Hepatic stellate cell (primary cell): Measurements from ENCODE around the gene BTBD19.
"Not testable (repeated sequence)": the region's sequence is repeated elsewhere in the genome, so short reads cannot be mapped to it uniquely, and the experiment has no call there.

Experiments
- DNase-seq: peaks from one replicate; pipeline ENCODE4 v3.0.0; 2011; ENCODE audit warnings: low spot score

BTBD19 gene

GRCh38 chr1:44787506-44787905 lies 20.8 kb upstream of the BTBD19 start:
- no peak for DNase-seq

GRCh38 chr1:44788120-44788860 lies 20.0 kb upstream of the BTBD19 start, which contains the start of gene BEST4:
Gene BEST4, minus strand, starts transcription at chr1:44788170. Its CDS starts 465 bp downstream, at chr1:44787705.
- no peak for DNase-seq

DNA sequence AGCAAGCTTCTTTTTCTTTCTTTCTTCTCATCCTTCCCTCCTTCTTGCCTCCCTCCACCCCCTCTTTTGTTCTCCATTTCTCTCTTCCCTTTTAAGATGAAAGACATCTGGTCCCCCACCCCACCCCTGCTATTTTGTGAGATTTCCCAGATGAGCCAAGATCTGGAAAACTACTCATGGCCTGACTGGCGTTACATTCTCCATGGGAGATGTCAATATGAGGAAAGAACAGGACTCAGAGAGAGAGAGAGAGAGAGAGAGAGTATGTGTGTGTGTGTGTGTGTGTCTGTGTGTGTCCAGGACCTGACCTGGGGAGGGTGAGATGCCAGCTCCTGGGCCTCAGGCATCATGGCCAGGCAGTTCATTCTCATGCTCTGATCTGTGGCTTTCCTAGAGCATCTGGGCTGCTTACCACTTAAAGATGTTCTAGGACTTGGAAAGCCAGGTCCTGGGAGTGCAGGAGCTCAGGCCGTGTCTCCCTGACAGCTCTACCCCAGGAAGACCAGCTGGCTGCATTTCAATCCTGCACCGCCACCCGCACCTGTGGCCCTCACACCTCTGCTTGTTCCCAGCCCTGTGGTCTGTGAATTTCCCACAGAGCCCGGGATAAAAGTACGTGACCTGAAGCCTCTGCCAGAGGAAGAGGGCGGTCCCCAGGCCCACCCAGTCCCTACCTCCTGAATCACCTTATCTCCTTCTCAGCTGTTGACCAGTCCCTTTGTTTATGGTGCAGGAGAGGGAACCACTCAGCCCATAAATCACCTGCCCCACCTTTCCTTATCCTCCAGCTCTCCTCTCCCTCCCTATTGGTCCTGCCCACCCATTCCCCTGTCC lies 17.1 kb upstream of the BTBD19 start:
- DNase-seq = no peak

DNA sequence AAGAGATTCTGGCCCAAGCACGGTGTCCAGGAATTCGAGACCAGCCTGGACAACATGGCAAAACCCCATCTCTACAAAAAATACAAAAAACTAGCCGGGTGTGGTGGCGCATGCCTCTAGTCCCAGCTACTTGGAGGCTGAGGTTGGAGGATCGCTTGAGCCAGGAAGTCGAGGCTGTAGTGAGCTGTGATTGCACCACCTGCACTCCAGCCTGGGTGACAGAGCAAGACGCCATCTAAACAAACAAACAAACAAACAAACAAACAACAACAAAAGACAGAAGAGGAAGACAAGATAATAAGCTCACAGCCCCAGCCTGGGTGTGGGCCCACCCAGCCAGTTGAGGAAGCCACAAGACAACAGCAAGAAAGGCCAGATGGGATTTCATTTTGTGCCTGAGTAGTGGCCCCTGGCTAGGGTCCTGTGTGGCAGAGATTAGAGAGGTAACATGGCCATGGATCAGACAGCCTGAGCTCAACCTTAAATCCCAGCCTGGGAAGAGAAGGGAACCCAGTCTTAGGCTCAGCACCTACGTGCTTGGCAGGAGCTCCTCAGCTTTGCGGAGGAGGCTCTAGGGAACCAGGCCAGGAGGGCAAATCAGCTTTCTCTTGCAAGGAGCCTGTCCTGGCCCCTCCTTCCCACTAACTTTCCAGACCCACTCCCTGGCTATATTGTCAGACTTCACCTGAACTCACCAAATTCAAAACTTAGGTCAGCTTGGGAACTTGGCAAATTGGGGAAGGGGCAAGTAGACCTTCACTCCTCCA lies 15.4 kb upstream of the BTBD19 start:
- no peak for DNase-seq

DNA sequence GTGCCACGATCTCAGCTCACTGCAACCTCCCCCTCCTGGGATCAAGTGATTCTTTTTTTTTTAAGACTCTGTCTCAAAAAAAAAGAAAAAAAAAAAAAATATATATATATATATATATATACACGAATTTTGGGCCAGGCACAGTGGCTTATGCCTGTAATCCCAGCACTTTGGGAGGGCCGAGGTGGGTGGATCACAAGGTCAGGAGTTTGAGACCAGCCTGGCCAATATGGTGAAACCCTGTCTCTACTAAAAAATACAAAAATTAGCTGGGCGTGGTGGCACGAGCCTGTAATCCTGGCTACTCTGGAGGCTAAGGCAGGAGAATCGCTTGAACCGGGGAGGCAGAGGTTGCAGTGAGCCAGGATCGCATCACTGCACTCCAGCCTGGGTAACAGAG lies 10.4 kb upstream of the BTBD19 start:
- DNase-seq = not testable (repeated sequence)

- DNase-seq = no peak
Measured at GRCh38 chr1:44798481-44799365, 9.6 kb upstream of the BTBD19 start.

DNA sequence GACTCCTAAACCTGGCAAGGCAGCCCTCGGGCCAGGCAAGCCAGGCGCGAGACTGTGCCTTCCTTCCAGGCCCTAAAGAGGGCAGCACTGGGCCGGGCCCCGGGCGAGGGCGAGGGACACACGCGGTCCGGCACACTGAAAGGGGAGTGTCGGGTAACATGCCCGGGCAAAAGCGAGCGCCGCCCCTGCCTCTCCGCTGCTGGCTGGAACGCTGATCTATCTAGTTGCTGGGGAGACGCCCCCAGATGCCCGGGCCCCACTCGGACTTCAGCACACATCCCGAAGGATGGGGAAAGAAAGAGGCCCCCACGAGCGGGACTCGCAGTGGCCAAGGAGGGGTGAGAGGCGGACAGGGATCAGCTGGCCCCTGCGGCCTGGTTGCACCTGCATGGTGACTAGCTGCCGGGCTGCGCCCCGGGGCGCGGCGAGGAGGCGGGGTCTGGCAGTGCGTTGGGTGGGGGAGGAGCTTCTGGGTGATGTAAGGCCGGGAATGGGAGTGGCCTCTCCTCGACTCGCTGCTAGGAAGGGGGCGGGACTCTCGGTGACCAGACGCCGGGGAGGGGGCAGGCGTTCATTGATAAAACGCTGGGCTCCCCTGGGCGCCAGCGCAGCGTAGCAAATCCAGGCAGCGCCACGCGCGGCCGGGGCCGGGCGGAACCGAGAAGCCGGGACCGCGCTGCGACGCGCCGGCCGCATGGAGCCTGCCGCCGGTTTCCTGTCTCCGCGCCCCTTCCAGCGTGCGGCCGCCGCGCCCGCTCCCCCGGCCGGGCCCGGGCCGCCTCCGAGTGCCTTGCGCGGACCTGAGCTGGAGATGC lies 8.3 kb upstream of the BTBD19 start, which contains the start of gene PLK3:
Gene PLK3, plus strand, starts transcription at position 608 of the 815 bp plus-strand sequence. Its CDS starts 87 bp downstream, at position 695.
- DNase-seq = peak; percentile 96

- no peak for DNase-seq
Measured at GRCh38 chr1:44801491-44802305, 6.6 kb upstream of the BTBD19 start.

GRCh38 chr1:44802306-44803061 lies 5.8 kb upstream of the BTBD19 start:
- DNase-seq = no peak

DNA sequence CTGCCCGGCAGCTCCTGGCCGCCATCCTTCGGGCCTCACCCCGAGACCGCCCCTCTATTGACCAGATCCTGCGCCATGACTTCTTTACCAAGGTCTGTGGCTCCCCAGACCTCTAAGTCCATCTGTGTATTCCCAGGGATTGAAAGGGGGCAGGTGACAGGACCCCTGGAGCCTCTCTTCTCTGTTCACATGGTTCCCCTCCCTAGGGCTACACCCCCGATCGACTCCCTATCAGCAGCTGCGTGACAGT lies 5.3 kb upstream of the BTBD19 start:
- no peak for DNase-seq

- DNase-seq = no peak
Measured at GRCh38 chr1:44803312-44804095, 4.8 kb upstream of the BTBD19 start.

GRCh38 chr1:44805311-44806024 lies 2.9 kb upstream of the BTBD19 start:
- DNase-seq = no peak

DNA sequence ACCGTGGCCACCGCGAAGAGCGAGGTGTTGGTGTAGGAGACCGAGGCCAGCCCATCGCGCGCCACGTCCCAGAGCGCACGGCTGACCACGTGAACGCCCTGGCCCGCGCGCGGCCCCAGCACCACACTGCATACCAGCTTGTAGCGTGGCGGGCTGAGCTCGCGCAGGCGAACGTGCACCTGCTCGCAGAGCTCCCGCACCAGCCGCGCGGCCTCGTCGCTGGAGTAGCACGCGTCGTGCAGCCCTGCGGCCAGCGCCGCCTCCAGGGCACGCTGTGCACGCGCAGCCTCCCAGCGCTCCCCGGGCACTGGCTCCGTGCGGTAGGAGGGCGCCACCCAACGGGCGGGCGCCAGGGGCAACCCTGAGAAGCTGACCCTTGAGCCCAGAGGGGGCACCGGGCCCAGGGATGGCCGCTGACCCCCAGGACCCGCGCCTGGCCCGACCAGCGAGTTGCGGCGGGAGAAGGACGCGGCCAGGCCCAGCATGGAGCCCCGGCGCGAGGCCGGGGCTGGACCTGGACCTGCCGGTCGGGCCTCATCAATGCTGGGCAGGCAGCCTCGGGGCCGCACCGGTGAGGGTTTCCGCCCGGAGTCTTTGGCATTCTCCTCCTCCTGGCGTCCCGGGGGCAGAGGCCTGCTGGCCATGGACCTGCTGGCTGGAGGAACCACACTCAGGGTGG lies 2.2 kb upstream of the BTBD19 start:
- DNase-seq = no peak

- no peak for DNase-seq
Measured at GRCh38 chr1:44806704-44807363, 1.5 kb upstream of the BTBD19 start, which contains the start of gene DYNLT4. Gene DYNLT4, minus strand, starts transcription at chr1:44807351. Its CDS starts 683 bp downstream, at chr1:44806668.

DNA sequence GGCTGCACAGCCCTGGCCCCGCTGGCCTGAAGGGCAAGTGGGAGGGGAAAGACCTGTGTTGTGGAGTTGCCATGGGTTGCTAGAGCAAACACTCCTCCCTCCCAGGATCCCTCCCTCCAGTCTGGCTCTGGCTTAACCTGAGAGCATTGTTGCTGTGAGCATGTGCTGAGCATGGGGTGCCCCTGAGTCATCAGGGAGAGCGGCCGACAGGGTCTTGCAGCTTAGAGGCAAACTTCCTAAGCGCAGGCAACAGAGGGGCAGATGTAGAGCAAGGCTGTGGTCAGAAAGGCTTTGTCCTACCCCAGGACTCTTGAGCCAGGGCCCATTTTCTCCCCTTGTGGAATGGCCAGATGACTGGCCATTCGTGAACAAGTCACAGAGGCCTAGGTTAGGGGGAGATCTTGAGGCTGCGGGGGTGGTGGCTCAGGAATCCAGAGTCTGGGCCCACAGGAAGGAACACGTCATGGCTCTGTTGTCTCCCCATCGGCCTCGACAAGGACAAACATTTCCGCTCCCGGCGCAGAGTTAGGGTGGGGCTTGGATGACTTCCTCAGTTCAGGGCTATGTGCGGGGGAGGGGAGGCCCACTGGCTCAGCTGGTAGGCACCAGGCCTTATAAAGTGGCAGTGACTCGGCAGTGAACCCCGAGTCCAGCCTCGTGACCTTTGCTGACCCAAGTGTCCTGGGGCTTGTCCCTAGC lies 810 bp upstream of the BTBD19 start:
- DNase-seq = peak; percentile 98
